Measurements from ENCODE around the gene THBS2.

GRCh38 chr6:169271158-169271876, 17.7 kb upstream of the THBS2 start:
- TF ChIP-seq CHD2 (IDR thresholded peaks at IDR 0.05; ENCODE audit: borderline replicate concordance, low read depth, low read length) (no peak), ZNF24 (IDR thresholded peaks at IDR 0.05) (no peak), JUND (IDR thresholded peaks at IDR 0.05; ENCODE audit: low read depth, low read length) (no peak), FOXM1 (IDR thresholded peaks at IDR 0.05; ENCODE audit: low read depth, low read length) (no peak), BRCA1 (IDR thresholded peaks at IDR 0.05; ENCODE audit: low read depth, low read length) (no peak), EZH2 (IDR thresholded peaks at IDR 0.05; ENCODE audit: borderline replicate concordance, control insufficient read depth, low read depth, low read length) (no peak), PRDM15 (CRISPR knock-in tag; IDR thresholded peaks at IDR 0.05) (no peak), ATF2 (IDR thresholded peaks at IDR 0.05; ENCODE audit: low read length) (no peak), DPF2 (IDR thresholded peaks at IDR 0.05) (no peak), POLR2A (IDR thresholded peaks at IDR 0.05; ENCODE audit: low read depth, low read length) (no peak), CTCF (IDR thresholded peaks at IDR 0.05 in 2 of 3, conservative IDR thresholded peaks at IDR 0.05 in 1 of 3; ENCODE audit: control insufficient read depth in 2 of 3, extremely low read depth in 1 of 3, insufficient read depth in 1 of 3, low read depth in 3 of 3, low read length in 3 of 3) (no peak), SREBF2 (IDR thresholded peaks at IDR 0.05; ENCODE audit: low read length) (no peak), USF2 (IDR thresholded peaks at IDR 0.05; ENCODE audit: borderline replicate concordance, low read depth, low read length) (no peak), PML (IDR thresholded peaks at IDR 0.05; ENCODE audit: low read length) (no peak)

Measured in GM12878 (cell line).